OCI-M2 (cell line): ENCODE measurements around the gene ATP9B.
A peak's percentile ranks its signal among the peaks of the same experiment; 100 is the strongest.

ENCODE experiments used
- DNase-seq: peaks from one replicate; lab custom pipeline; 2025; ENCODE audit not compliant: unreplicated experiment; lab: John Stamatoyannopoulos, UW

ATP9B gene

GRCh38 chr18:79393181-79393634, 324.0 kb downstream of the ATP9B start:
- DNase-seq, result no peak

GRCh38 chr18:79393635-79394533, 324.7 kb downstream of the ATP9B start:
- DNase-seq, result no peak

GRCh38 chr18:79394534-79395307, 325.5 kb downstream of the ATP9B start:
- no peak for DNase-seq

GRCh38 chr18:79395308-79395640, 326.1 kb downstream of the ATP9B start:
- no peak for DNase-seq

GRCh38 chr18:79395761-79396404, 326.7 kb downstream of the ATP9B start, which contains the start of gene NFATC1:
NFATC1 (plus strand) TSS chr18:79395930; CDS start chr18:79396225, 295 bp downstream.
- DNase-seq, result peak; percentile 18

- no peak for DNase-seq
Observed at GRCh38 chr18:79396431-79397246, 327.4 kb downstream of the ATP9B start.

GRCh38 chr18:79397247-79397829, 328.1 kb downstream of the ATP9B start:
- DNase-seq, result no peak

GRCh38 chr18:79397830-79398761, 328.9 kb downstream of the ATP9B start:
- DNase-seq, result no peak

GRCh38 chr18:79399275-79400081, 330.3 kb downstream of the ATP9B start:
- DNase-seq, result no peak

GRCh38 chr18:79400091-79400590, 330.9 kb downstream of the ATP9B start:
- DNase-seq, result no peak

- DNase-seq, result no peak
Observed at GRCh38 chr18:79400591-79401381, 331.6 kb downstream of the ATP9B start.

GRCh38 chr18:79401494-79402208, 332.5 kb downstream of the ATP9B start:
- no peak for DNase-seq

- DNase-seq, result no peak
Observed at GRCh38 chr18:79402209-79402576, 333.0 kb downstream of the ATP9B start.

GRCh38 chr18:79402977-79403722, 334.0 kb downstream of the ATP9B start:
- no peak for DNase-seq

GRCh38 chr18:79403723-79404566, 334.8 kb downstream of the ATP9B start:
- DNase-seq, result no peak
